Left lobe of liver (tissue), 2 donors: ENCODE data around the gene CHRFAM7A. TPM values are rescaled to one million over a fixed set of nuclear protein-coding genes. Genes with fewer than 3 reads are reported as not detected.
"Not testable (repeated sequence)": the region's sequence is repeated elsewhere in the genome, so short reads cannot be mapped to it uniquely, and the experiment has no call there.

Source experiments
- ATAC-seq: fragments of 200-7000 bp; cut with Tn5 transposase; one replicate; pipeline ENCODE4 v1.9.1; 2020; ENCODE audit warnings: mild to moderate bottlenecking, moderate library complexity
- DNase-seq: peaks from one replicate; pipeline ENCODE4 v3.0.0-alpha.2; 2020; ENCODE audit warnings: low spot score
- total RNA-seq: library from RNA; stranded (reverse); gene quantifications from one replicate; pipeline ENCODE4 v1.2.1, GENCODE V29; 2021
- donor health status: DM: no; HTN: no; CAD: no; lungs with moderate emphysema.
- donor health status: DM: no; HTN: yes; CAD: no.

The CHRFAM7A gene
- total RNA-seq: 0.38 TPM

DNA sequence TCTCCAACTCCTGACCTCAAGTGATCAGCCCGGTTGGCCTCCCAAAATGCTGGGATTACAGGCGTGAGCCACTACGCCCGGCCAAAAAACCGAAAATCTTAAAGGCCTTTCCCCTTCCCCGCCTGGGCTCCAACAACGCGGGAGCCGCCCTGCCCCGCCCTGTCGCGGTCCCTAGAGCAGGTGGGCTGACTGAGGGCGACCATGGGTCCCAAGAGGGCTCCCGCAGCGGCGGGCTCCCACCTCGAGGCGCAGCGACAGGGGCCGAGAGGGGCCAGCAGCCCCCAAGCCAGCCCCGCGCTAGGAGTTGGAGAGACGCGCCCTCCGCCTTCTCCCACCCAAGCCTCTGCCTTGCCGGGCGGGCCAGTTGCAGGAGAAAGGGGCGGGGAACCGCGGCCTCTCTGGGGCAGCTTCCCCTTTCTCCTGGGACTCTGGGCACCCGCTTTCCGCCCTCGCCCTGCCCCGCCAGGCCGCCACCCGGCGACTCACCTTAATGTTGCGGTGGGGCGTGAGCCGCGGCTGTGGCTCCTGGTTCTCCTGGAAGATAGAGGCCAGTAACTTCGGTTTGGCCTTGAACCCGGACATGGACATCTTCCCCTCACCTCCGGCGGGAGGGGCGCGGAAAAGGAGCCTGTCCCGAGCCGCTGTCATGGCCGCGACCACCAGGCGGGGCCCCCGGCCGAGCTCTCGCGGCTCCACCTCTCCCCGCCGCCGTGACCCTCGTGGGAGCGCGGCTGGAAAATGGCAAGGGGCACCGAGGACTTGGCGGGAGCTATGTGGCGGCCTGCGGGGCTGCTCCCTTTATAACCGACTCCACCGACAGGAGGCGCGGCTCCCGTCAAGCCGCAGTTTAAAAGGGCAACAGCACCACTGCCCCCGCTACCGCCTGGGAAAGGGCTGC lies at the start of gene CHRFAM7A:
Gene CHRFAM7A, minus strand, starts transcription at position 775 of the 898 bp plus-strand sequence. CDS start 10,189 bp downstream, outside the sequence.
- ATAC-seq (peak; percentile 90), DNase-seq (peak; percentile 39)

DNA sequence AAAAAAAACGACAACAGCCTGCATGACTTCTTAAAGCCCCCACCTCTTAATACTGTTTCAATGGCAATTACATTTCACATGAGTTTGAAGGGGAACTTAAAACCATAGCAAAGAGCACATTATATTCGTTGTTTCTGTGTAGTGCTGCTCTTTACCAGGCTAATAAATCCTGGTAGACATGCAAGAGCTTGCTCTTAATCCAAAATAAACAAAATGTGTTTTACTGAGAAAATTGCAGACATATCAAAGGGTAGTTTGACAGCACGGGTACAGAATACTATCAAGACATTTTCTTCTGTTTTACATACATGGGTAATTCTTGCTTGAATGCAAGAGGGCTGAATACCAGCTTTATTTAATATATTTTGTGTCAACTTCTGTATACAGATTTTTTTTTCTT lies 45.0 kb upstream of the CHRFAM7A start:
- DNase-seq: not testable (repeated sequence)
- ATAC-seq: peak; percentile 85

DNA sequence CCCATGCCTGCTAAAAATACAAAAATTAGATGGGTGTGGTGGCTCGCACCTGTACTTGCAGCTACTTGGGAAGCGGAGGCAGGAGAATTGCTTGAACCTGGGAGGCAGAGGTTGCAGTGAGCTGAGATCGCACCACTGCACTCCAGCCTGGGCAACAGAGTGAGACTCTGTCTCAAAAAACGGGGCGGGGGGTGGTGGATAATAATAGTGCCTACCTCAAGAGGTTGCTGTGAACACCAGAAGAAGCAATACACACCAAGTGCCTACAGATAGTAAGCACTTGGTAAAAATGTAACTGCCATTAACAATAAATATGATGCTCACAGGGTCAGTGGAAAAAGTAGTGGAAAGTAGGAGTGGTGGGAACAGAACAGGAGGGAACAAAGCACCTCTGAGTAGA lies 42.5 kb upstream of the CHRFAM7A start:
- ATAC-seq, DNase-seq: not testable (repeated sequence)

GRCh38 chr15:30420723-30421122 lies 27.4 kb upstream of the CHRFAM7A start:
- ATAC-seq, DNase-seq: not testable (repeated sequence)

GRCh38 chr15:30414160-30414559 lies 20.8 kb upstream of the CHRFAM7A start, which contains the start of gene GOLGA8R:
GOLGA8R (minus strand) TSS chr15:30414260; CDS start chr15:30414162, 98 bp downstream.
- DNase-seq, ATAC-seq: not testable (repeated sequence)

DNA sequence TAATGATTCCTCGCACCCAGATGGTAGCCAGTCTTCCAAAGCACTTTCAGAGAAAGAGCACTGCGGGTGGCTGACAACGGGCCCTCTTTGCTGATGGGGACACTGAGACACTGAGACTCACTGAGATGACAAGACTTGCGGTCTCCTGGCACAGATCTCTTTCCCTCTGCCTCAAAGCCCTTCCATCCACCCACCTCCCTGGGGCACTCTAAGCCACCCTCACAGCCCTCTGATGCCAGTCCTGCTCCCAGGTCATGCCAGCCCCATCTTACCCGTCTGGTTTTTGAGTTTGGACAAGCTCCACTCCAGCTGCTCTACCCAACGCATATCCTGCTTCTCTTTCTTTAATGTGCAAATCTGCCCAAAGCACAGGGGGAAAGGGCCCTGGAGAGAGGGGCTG lies 14.3 kb upstream of the CHRFAM7A start:
- peak; percentile 43 for DNase-seq
- ATAC-seq: not testable (repeated sequence)

GRCh38 chr15:30398988-30399387 lies 5.6 kb upstream of the CHRFAM7A start:
- peak; percentile 77 for ATAC-seq
- DNase-seq: peak; percentile 52

DNA sequence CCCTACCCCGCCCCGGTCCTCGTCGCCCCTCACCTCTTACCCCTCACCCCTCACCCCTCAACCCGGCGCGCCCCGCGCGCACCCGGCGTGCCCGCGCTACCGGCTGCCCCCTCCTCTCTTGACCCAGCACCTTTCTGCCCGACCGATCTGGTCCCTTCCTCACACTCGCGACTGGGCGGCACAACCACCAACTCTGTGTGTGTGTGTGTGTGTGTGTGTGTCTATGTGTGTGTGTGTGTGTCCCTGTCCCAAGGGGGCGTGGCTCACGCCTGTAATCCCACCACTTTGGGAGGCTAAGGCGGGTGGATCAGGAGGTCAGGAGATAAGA lies 288 bp upstream of the CHRFAM7A start:
- ATAC-seq: peak; percentile 62
- DNase-seq: not testable (repeated sequence)

DNA sequence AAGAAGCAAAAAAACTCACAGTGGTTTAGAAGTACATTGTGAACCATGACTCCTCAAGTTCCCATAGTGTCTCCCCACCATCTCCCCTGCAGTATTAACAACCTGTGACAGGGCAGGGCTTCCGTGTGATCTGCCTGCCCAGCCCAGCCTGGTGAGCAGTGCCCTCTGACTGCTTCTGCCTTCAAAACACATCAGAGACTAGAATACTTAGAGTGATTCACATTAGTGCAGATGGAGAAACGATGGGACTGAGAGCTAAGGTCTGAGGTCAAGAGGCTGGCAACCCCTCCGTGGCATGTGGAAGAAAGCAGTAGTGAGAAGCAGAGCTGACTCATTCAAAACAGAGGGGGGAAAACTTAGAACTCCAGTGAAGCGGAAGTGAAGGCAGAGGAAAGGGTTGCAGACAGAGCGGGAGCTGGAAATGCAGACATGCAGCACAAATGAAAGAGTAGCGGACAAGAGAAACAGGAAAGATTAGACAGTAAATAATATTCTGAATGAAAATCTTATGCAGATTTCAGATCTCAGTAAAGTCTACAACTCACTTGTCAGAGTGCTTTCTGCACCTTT lies 6.9 kb downstream of the CHRFAM7A start:
- DNase-seq, ATAC-seq: not testable (repeated sequence)

- not testable (repeated sequence) for DNase-seq, ATAC-seq
Measured at GRCh38 chr15:30377082-30377413, 16.3 kb downstream of the CHRFAM7A start.

GRCh38 chr15:30376375-30377081 lies 16.8 kb downstream of the CHRFAM7A start:
- not testable (repeated sequence) for DNase-seq
- peak; percentile 26 for ATAC-seq

- DNase-seq, ATAC-seq: not testable (repeated sequence)
Measured at GRCh38 chr15:30375872-30376271, 17.5 kb downstream of the CHRFAM7A start.

DNA sequence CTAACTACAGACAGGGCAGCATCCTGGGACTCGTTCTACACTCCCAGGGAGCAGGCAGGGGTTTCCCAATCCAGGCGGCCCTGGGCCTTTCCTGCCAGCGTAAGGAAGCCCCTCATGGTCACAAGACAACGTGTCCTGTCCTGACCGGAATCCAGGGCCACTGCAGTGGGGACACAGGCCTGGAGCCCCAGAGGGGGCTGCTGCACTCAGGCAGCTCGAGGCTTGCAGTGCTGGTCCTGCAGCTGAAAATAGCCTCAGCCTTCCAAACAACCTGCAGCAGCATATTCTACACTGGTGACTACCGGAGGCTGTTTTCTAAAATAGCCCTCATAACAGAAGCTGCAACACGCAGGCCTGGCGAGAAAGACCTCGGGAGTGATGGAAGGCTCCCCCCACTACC lies 18.5 kb downstream of the CHRFAM7A start:
- not testable (repeated sequence) for ATAC-seq, DNase-seq

DNA sequence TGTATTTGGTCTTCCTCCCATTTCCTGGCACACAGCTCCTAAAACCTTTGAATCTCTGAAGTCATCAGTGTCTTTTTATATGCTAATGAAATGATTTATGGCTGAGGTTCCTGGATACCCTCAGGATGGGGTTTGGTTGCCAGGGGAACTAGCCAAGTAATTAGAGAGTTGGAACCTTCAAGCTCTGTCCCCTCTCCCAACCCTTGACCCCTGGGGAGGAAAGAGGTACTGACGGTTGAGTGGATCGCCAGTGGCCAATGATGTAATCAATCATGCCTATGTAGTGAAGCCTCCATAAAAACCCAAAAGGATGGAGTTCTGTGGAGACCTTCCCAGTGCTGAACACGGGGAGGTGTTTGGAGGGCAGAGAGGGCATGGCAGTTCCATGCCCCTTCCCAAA lies 25.1 kb downstream of the CHRFAM7A start:
- ATAC-seq, DNase-seq: not testable (repeated sequence)

DNA sequence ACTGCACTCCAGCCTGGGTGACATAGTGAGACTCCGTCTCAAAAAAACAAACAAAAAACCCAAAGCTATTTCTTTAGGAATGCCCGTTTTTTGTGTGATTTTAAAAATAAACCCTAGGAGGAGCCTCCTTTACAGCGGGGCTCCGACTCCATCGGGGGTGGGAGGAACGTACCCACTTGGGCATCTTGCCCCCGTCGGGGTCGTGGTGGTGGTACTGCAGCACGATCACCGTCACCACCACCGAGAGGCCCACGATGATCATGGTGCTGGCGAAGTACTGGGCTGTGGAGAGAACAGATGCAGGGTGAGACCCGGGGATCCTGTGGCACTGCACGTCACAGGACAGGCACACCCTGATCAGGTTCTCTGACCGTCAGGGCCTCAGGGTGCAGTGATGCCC lies 26.1 kb downstream of the CHRFAM7A start:
- not testable (repeated sequence) for DNase-seq, ATAC-seq

DNA sequence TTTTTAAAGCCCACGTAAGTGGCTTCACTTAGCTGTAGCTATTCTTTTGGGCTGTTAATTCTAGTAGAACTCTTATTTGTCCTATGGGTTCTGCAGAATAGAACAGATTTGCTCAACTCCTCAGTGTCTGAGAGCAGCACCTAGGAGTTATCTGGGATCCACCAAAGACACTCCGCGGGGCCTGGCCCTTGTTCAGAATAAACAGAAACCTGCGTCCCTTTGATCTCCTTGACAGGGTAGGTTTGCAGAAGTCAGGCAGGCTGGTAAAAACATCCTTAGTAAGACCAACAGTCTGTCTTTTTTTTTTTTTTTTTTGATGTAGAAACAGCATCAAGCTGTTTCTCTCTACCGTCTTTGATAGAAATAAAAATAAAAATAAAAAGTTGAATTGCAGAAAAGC lies 31.9 kb downstream of the CHRFAM7A start:
- DNase-seq, ATAC-seq: not testable (repeated sequence)

GRCh38 chr15:30360990-30361389 lies 32.4 kb downstream of the CHRFAM7A start:
- ATAC-seq, DNase-seq: not testable (repeated sequence)

DNA sequence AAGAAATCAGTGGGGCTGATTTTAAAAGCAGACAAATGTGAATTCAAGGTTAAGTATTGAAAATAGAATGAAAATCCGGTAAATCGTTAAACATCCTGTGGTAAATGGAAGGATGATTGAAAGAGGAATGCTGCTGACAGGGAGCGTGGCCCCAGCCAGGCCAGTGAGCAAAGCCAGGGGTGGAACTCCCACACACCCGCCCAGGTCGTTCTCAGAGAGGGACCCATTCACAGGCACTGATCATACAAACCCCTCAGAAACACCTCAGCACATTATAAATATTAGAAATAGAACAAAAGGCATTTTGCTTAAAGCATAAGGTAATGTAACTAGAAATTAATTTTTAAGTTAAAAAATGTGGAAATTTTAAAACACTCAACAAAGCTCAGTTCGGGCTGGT lies 38.3 kb downstream of the CHRFAM7A start:
- not testable (repeated sequence) for ATAC-seq, DNase-seq

GRCh38 chr15:30349803-30350202 lies 43.5 kb downstream of the CHRFAM7A start:
- not testable (repeated sequence) for DNase-seq, ATAC-seq

GRCh38 chr15:30336584-30336983 lies 56.8 kb downstream of the CHRFAM7A start:
- DNase-seq, ATAC-seq: not testable (repeated sequence)

GRCh38 chr15:30334152-30334551 lies 59.2 kb downstream of the CHRFAM7A start:
- not testable (repeated sequence) for DNase-seq, ATAC-seq
